HG03196 (cell line): ENCODE data around the gene TCIRG1.

Experiments
- ATAC-seq: cut with Tn5 transposase; IDR thresholded peaks from one replicate; pipeline ENCODE4 v1.9.1; 2021; ENCODE audit not compliant: unreplicated experiment

The TCIRG1 gene

DNA sequence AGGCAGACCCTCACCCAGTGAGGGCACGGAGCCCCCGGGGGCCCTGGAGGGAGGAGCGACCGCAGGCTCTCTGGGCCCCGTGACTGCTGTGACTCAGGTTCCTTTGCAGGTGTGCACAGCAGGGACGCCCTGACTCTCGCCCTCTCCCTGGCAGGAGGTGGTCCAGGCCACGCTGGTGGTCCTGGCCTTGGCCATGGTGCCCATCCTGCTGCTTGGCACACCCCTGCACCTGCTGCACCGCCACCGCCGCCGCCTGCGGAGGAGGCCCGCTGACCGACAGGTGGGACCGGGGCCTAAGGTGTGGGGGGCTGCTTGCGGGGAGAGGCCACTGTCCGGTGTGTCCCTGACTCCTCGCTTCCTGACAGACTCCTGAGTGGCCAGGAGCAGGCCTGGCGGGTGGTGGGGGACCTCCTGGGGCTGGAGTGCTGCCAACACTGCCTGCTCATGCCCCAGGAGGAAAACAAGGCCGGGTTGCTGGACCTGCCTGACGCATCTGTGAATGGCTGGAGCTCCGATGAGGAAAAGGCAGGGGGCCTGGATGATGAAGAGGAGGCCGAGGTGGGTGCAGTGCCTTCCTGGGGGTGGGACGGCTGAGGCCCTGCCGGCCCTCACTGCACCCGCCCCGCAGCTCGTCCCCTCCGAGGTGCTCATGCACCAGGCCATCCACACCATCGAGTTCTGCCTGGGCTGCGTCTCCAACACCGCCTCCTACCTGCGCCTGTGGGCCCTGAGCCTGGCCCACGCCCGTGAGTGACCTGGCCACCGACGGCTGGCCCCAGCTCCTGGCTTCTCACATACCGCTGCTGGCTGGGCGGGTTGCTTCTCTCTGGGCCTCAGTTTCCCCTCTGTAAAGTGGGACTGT lies 10.9 kb downstream of the TCIRG1 start:
- ATAC-seq = no peak

GRCh38 chr11:68050371-68050841 lies 11.6 kb downstream of the TCIRG1 start:
- no peak for ATAC-seq

GRCh38 chr11:68051191-68052136 lies 12.6 kb downstream of the TCIRG1 start:
- ATAC-seq = no peak

DNA sequence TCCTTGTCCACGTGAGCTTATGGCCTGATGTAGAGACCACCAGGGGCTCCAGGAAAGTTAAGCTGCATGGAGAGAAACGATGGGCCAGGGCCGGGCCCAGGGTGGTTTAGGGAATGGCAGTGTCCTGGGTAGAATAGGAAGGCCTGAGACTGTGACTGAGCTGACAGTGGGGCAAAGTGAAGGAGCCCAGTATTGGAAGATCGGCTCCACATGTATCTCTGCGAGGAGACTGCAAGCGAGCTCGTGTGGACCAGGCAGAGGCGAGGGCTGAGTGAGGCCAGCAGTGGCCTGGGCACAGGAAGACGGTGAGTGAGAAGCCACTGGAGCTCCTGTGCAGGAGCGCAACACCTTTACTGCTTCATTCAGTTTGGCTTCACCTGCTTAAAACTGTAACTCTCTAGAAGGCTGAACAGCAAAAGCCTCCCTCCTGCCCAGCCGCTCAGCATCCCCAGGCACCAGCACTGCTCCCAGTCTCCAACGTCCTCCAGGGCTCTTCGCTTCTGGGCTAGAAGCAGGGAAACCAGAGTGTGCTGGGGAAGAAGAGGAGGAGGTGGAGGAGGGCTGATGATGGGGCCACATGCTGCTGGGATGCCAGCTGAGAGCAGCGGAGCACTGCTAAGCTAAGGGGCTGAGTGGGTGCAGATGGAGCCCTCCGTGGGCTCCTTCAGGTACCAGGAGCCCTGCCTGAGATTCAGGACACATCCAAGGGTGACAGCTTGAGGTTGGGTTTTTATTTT lies 13.5 kb downstream of the TCIRG1 start:
- no peak for ATAC-seq

GRCh38 chr11:68053117-68053516 lies 14.3 kb downstream of the TCIRG1 start:
- ATAC-seq = no peak

- no peak for ATAC-seq
These were observed 15.4 kb downstream of the TCIRG1 start for GRCh38 chr11:68053981-68054812.

GRCh38 chr11:68056317-68057285 lies 17.8 kb downstream of the TCIRG1 start:
- no peak for ATAC-seq

DNA sequence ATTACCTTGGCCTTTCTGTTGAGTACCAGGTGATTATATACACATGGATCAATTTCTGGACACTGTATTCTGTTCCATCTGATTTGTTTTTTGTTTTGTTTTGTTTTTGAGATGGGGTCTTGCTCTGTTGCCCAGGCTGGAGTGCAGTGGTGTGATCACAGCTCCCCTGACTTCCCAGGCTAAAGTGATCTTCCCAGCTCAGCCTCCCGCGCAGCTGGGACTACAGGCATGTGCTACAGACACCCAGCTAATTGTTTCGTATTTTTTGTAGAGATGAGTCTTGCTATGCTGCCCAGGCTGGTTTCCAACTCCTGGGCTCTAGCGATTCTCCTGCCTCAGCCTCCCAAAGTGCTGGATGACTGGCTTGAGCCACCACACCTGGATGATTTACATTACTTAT lies 19.0 kb downstream of the TCIRG1 start:
- ATAC-seq = no peak

GRCh38 chr11:68061508-68061907 lies 22.7 kb downstream of the TCIRG1 start:
- no peak for ATAC-seq

- ATAC-seq = no peak
These were observed 26.1 kb downstream of the TCIRG1 start for GRCh38 chr11:68064926-68065325.

GRCh38 chr11:68065841-68066240 lies 27.0 kb downstream of the TCIRG1 start:
- ATAC-seq = no peak

DNA sequence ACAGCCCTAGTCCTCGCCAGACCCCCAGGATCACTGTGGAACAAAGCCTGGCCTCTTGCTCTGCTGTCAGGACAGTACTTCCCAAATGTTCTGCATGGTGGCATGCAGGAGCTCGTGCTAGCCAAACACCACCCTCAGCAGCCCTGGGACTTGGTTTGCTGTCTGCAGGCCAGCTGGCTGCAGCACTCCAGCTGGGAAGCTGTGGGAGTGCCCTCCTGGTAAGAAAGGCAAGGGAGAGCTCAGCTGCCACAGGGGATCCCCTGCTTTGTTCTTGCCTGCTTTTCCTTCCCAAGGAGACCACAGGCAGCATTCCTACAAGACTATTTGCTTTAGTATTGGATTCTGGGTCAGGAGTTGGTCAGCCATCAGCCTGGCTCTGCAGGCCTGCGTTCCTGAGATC lies 27.9 kb downstream of the TCIRG1 start:
- ATAC-seq = no peak

- ATAC-seq = no peak
These were observed 29.2 kb downstream of the TCIRG1 start for GRCh38 chr11:68067991-68068390.

GRCh38 chr11:68071281-68072048 lies 32.6 kb downstream of the TCIRG1 start:
- ATAC-seq = no peak

DNA sequence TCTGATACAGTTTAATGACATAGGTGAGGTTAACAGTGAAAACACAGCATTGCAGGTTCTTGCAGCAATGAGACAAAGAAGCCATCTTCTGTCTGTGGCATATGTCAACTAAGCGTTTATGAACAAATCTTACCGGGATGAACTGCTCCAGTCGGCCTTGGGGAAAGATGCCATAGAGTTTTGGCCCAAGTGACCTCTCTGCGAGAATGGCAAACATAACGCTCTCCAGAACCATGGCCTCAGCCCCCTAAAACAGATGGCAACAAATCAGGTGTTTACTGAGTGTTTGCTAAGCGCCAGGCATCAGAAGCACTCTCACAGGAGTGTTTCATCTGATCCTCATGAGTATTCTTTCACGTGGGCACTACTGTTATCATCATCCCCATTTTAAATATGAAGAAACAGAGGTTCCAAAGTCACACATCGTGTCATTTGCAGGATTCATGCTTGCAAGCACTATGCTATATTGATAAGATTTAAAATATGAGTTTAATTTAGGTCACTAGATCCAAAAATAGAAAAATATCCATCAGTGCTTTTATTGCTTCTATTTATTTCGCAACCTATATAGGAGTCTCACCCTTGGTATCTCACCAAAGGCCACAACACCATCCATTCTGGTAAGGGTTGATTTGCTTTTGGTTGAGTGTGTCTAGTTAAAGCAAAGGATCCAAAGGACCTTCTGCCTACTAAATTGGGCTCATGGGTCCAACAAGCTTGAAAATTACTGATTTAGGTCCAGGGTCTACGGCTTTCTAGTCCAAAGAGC lies 35.9 kb downstream of the TCIRG1 start:
- ATAC-seq = no peak

GRCh38 chr11:68076371-68077042 lies 37.7 kb downstream of the TCIRG1 start:
- no peak for ATAC-seq
